Gastrocnemius medialis (tissue), 4 donors: ENCODE data around the gene PLCL1.
A peak's percentile ranks its signal among the peaks of the same experiment; 100 is the strongest.

Experiments used
- CTCF ChIP-seq, 5 experiments: fragments of 450-650 bp in 3 of 5; fragments of 200-600 bp in 2 of 5; sonication (generic) in 2 of 5; IDR thresholded peaks in 4 of 5; conservative IDR thresholded peaks in 1 of 5; 1 replicate in 4 of 5; 2 replicates in 1 of 5; pipeline ENCODE4 v1.5.1; 2016 to 2019; ENCODE audit warnings: antibody characterized with exemption in 5 of 5, mild to moderate bottlenecking in 3 of 5, moderate library complexity in 3 of 5
- POLR2A ChIP-seq, 2 donors: fragments of 450-650 bp; IDR thresholded peaks; one replicate each; pipeline ENCODE4 v1.6.1; 2017; ENCODE audit warnings: antibody characterized with exemption in 2 of 2, mild to moderate bottlenecking in 2 of 2, moderate library complexity in 2 of 2

GRCh38 chr2:197804758-197805714 lies 643 bp downstream of the PLCL1 start:
- TF ChIP-seq POLR2A (IDR thresholded peaks at IDR 0.05) (peak; percentile 39 to 49), CTCF (IDR thresholded peaks at IDR 0.05 in 4 of 5, conservative IDR thresholded peaks at IDR 0.05 in 1 of 5) (peak in 1 of 5 experiments; percentile 11)
